BLaER1 treated with 17β-estradiol and CSF1 and Interleukin-3, amounts not matched to agents 10 nM and 100 nM (cell line): ENCODE data around the gene OLFML1.

ENCODE experiments used
- H3K27ac ChIP-seq, 11 experiments: shearing (Covaris generic); formaldehyde crosslinking; 2 replicates each; pipeline ENCODE4 v1.8.1; 2022
- H3K27me3 ChIP-seq, 11 experiments: shearing (Covaris generic); formaldehyde crosslinking; 2 replicates each; pipeline ENCODE4 v1.8.1; 2022
- H3K36me3 ChIP-seq, 11 experiments: shearing (Covaris generic); formaldehyde crosslinking; 2 replicates each; pipeline ENCODE4 v1.8.1; 2022
- H3K4me1 ChIP-seq, 10 experiments: shearing (Covaris generic); formaldehyde crosslinking; 2 replicates each; pipeline ENCODE4 v1.8.1; 2022
- H3K4me2 ChIP-seq, 11 experiments: shearing (Covaris generic); formaldehyde crosslinking; 2 replicates each; pipeline ENCODE4 v1.8.1; 2022
- H3K4me3 ChIP-seq, 10 experiments: shearing (Covaris generic); formaldehyde crosslinking; 2 replicates each; pipeline ENCODE4 v1.8.1; 2022
- H3K9ac ChIP-seq, 11 experiments: shearing (Covaris generic); formaldehyde crosslinking; 2 replicates each; pipeline ENCODE4 v1.8.1; 2022
- H3K9me3 ChIP-seq, 11 experiments: shearing (Covaris generic); formaldehyde crosslinking; replicated peaks in 1 of 11; 2 replicates each; pipeline ENCODE4 v1.8.1; 2022
- H4K20me1 ChIP-seq, 11 experiments: shearing (Covaris generic); formaldehyde crosslinking; 2 replicates each; pipeline ENCODE4 v1.8.1; 2022
- Cebpa-rat ChIP-seq, 11 experiments: shearing (Covaris generic); IDR thresholded peaks; 2 replicates each; pipeline ENCODE4 v1.8.1; 2022

The OLFML1 gene

GRCh38 chr11:7548659-7549274, 63.5 kb downstream of the OLFML1 start:
- Histone ChIP-seq H3K36me3 (peaks cover 0 to 74% (median 0%) of the 10 kb centered on the region in 11 experiments; a peak in 9 of 22 replicates), H4K20me1 (peaks cover 6 to 100% (median 38%) of the 10 kb centered on the region in 11 experiments; a peak in 17 of 22 replicates), H3K4me1 (peaks cover 0 to 9% (median 0%) of the 10 kb centered on the region in 10 experiments; a peak in 2 of 20 replicates), H3K9me3 (no peaks in the 10 kb centered on the region), H3K4me2 (peak overlapping the region in 1 of 11 experiments; percentile 5; a peak in 1 of 22 replicates), H3K27me3 (no peaks in the 10 kb centered on the region), H3K27ac (no peak overlapping the region), H3K4me3 (no peak overlapping the region), H3K9ac (no peak overlapping the region)
- TF ChIP-seq Cebpa-rat (IDR thresholded peaks at IDR 0.05): no peak

- Histone ChIP-seq H3K9me3 (no peaks in the 10 kb centered on the region), H3K4me3 (no peak overlapping the region), H3K27ac (no peak overlapping the region), H3K9ac (no peak overlapping the region), H3K4me2 (no peak overlapping the region), H4K20me1 (peaks cover 6 to 100% (median 35%) of the 10 kb centered on the region in 11 experiments; a peak in 17 of 22 replicates), H3K36me3 (peaks cover 0 to 78% (median 0%) of the 10 kb centered on the region in 11 experiments; a peak in 9 of 22 replicates), H3K4me1 (peaks cover 0 to 9% (median 0%) of the 10 kb centered on the region in 10 experiments; a peak in 2 of 20 replicates), H3K27me3 (no peaks in the 10 kb centered on the region)
- TF ChIP-seq Cebpa-rat (IDR thresholded peaks at IDR 0.05): no peak
These were observed 64.4 kb downstream of the OLFML1 start for GRCh38 chr11:7549681-7550080.

GRCh38 chr11:7551571-7551970, 66.3 kb downstream of the OLFML1 start:
- Histone ChIP-seq H3K9me3 (no peaks in the 10 kb centered on the region), H3K4me2 (no peak overlapping the region), H4K20me1 (peaks cover under 1 to 100% (median 25%) of the 10 kb centered on the region in 11 experiments; a peak in 16 of 22 replicates), H3K27me3 (no peaks in the 10 kb centered on the region; a peak in 1 of 22 replicates), H3K4me1 (no peaks in the 10 kb centered on the region), H3K4me3 (no peak overlapping the region), H3K9ac (no peak overlapping the region), H3K36me3 (peaks cover 0 to 80% (median 0%) of the 10 kb centered on the region in 11 experiments; a peak in 9 of 22 replicates), H3K27ac (no peak overlapping the region)
- TF ChIP-seq Cebpa-rat (IDR thresholded peaks at IDR 0.05): no peak

- no peak overlapping the region for H3K9ac ChIP-seq
- H3K27ac ChIP-seq: no peak overlapping the region
- H3K36me3 ChIP-seq: peaks cover 0 to 79% (median 0%) of the 10 kb centered on the region in 11 experiments; a peak in 9 of 22 replicates
- H3K4me3 ChIP-seq: no peak overlapping the region
- H4K20me1 ChIP-seq: peaks cover 0 to 100% (median 14%) of the 10 kb centered on the region in 11 experiments; a peak in 14 of 22 replicates
- no peak for TF ChIP-seq Cebpa-rat (IDR thresholded peaks at IDR 0.05)
- H3K4me1 ChIP-seq: no peaks in the 10 kb centered on the region
- H3K27me3 ChIP-seq: no peaks in the 10 kb centered on the region; a peak in 1 of 22 replicates
- H3K9me3 ChIP-seq: no peaks in the 10 kb centered on the region
- no peak overlapping the region for H3K4me2 ChIP-seq
These were observed 67.4 kb downstream of the OLFML1 start for GRCh38 chr11:7552666-7553065.

GRCh38 chr11:7555052-7555699, 69.9 kb downstream of the OLFML1 start:
- Histone ChIP-seq H3K4me2 (no peak overlapping the region), H3K9ac (no peak overlapping the region), H4K20me1 (peaks cover 0 to 100% (median 4%) of the 10 kb centered on the region in 11 experiments; a peak in 8 of 22 replicates), H3K27ac (no peak overlapping the region), H3K4me1 (no peaks in the 10 kb centered on the region), H3K4me3 (no peak overlapping the region), H3K27me3 (no peaks in the 10 kb centered on the region; a peak in 2 of 22 replicates), H3K36me3 (peaks cover 0 to 59% (median 0%) of the 10 kb centered on the region in 11 experiments; a peak in 9 of 22 replicates), H3K9me3 (no peaks in the 10 kb centered on the region)
- no peak for TF ChIP-seq Cebpa-rat (IDR thresholded peaks at IDR 0.05)

- Histone ChIP-seq H3K27me3 (no peaks in the 10 kb centered on the region; a peak in 2 of 22 replicates), H3K4me1 (no peaks in the 10 kb centered on the region), H3K9me3 (no peaks in the 10 kb centered on the region), H3K4me3 (no peak overlapping the region), H4K20me1 (peaks cover 0 to 99% (median 8%) of the 10 kb centered on the region in 11 experiments; a peak in 10 of 22 replicates), H3K9ac (no peak overlapping the region), H3K36me3 (peaks cover 0 to 36% (median 0%) of the 10 kb centered on the region in 11 experiments; a peak in 5 of 22 replicates), H3K27ac (no peak overlapping the region), H3K4me2 (no peak overlapping the region)
- no peak for TF ChIP-seq Cebpa-rat (IDR thresholded peaks at IDR 0.05)
These were observed 72.7 kb downstream of the OLFML1 start for GRCh38 chr11:7558046-7558445.

GRCh38 chr11:7559398-7560283, 74.3 kb downstream of the OLFML1 start:
- H3K4me2 ChIP-seq: no peak overlapping the region
- peaks cover 0 to 98% (median 8%) of the 10 kb centered on the region in 11 experiments; a peak in 11 of 22 replicates for H4K20me1 ChIP-seq
- no peaks in the 10 kb centered on the region; a peak in 2 of 22 replicates for H3K27me3 ChIP-seq
- H3K4me1 ChIP-seq: no peaks in the 10 kb centered on the region
- no peak for TF ChIP-seq Cebpa-rat (IDR thresholded peaks at IDR 0.05)
- H3K27ac ChIP-seq: no peak overlapping the region
- no peaks in the 10 kb centered on the region for H3K9me3 ChIP-seq
- peaks cover 0 to 28% (median 0%) of the 10 kb centered on the region in 11 experiments; a peak in 4 of 22 replicates for H3K36me3 ChIP-seq
- H3K4me3 ChIP-seq: no peak overlapping the region
- H3K9ac ChIP-seq: no peak overlapping the region
